GM21576 (cell line): ENCODE measurements around the gene MGAT3.
"Not testable (repeated sequence)": the region's sequence is repeated elsewhere in the genome, so short reads cannot be mapped to it uniquely, and the experiment has no call there.

Experiments used
- ATAC-seq: cut with Tn5 transposase; IDR thresholded peaks from one replicate; pipeline ENCODE4 v1.9.1; 2021; ENCODE audit warnings: mild to moderate bottlenecking, moderate library complexity; ENCODE audit not compliant: unreplicated experiment

Gene MGAT3, protein sequence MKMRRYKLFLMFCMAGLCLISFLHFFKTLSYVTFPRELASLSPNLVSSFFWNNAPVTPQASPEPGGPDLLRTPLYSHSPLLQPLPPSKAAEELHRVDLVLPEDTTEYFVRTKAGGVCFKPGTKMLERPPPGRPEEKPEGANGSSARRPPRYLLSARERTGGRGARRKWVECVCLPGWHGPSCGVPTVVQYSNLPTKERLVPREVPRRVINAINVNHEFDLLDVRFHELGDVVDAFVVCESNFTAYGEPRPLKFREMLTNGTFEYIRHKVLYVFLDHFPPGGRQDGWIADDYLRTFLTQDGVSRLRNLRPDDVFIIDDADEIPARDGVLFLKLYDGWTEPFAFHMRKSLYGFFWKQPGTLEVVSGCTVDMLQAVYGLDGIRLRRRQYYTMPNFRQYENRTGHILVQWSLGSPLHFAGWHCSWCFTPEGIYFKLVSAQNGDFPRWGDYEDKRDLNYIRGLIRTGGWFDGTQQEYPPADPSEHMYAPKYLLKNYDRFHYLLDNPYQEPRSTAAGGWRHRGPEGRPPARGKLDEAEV

DNA sequence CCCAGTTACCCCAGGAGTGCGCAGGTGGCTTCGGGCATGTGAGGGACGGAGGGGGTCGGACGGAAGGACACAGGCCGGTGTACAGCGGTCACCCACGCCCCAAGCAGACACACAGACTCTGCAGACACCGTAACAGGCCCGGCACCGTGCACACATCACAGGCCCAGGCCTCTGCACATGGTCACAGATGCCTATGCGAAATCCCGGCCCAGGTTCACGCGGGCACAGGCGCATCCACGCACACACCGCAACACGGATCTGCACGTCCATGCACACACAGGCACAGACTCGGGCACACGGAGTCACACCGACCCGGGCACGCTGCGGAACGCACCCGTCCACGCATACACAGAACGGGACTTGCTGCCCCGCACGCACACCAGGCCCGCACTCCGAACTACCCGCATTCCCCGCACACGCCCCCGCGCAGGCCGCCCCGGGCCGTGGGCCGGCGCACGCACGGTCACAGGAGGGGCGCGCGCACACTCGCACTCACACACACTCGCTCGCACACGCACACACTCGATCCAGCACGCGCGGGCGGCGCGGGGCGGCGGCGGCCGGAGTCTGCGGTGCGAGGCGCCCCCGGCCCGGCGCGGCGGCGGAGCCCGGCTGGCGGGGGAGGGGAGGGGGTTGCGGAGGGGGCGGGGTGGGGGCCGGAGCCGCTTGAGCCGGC lies at the start of gene MGAT3:
TSS of gene MGAT3 (plus strand) at position 491 of the 676 bp plus-strand sequence. CDS start 30,336 bp downstream, outside the sequence.
- ATAC-seq: no peak

DNA sequence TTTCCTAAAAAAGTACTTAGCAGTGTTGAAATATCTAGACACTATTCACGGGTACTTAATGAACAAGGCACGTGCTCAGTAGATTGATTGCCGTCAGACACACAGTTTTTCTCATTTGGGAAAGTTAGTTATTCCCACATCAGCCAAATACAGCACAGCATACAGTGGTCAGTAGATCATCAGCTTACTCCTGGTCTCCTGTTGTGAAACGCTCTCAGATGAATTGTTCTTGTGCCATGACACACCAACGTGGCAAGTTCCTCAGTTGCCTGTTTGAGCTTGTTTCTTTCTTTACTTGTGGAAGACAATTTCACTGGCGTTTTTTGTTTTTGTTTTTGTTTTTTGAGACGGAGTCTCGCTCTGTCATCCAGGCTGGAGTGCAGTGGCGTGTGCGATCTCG lies 48.6 kb upstream of the MGAT3 start:
- ATAC-seq: no peak

DNA sequence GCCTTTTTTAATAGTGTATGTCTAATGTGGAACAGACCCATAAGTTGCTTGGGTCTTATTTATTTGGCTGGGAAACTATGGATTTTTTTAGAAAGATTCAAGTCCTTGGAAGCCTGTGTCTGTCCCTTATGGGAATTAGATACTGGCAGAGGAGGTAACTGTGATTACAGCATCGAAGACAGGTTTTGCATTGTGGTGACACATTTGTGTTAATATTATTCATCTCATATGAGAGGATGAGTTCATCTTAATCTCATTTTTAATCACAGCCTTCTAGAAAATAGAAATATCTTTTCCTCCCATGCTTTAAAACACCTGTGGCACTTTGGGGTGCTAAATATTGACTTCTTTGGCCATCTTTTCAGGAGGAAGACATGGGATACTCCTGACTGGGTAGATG lies 48.0 kb upstream of the MGAT3 start:
- no peak for ATAC-seq

DNA sequence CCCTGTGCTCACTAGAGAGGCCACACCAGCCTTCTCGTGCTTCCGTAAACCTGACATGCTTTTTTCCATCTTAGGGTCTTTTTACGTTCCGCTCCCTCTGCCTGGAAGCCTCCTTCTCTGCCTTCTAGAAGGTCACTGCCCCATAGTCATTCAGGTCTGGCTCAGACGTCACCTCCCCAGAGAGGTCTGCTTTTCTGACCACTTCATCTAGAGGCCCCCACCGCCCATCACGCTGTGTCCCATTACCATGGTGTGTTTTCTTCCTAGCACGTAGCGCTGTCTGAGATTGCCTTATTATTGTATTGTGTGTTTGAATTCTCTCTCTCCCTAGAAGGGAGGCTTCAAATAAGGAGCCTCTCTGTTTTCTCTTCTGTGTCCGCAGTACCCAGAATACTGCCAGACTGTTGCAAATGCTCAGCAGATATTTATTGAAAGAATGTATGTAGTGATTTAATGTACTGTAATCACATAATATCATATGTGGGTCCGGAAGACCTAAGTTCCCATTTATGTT lies 47.2 kb upstream of the MGAT3 start:
- no peak for ATAC-seq

DNA sequence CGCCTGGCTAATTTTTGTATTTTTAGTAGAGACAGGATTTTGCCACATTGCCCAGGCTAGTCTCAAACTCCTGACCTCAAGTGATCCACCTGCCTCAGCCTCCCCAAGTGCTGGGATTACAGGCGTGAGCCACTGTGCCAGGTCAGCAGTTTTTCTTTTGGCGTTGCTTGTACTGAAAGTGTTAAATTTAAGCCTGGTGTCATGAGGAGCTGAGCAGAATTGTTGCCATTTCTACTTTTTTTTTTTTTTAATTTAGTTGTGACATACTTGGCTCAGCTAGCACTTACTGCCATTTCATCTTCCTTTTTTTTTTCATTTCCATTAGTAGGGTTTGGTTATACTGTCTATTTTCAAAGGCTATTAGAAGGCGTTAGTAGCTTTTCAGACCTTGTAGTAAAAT lies 46.5 kb upstream of the MGAT3 start:
- no peak for ATAC-seq

DNA sequence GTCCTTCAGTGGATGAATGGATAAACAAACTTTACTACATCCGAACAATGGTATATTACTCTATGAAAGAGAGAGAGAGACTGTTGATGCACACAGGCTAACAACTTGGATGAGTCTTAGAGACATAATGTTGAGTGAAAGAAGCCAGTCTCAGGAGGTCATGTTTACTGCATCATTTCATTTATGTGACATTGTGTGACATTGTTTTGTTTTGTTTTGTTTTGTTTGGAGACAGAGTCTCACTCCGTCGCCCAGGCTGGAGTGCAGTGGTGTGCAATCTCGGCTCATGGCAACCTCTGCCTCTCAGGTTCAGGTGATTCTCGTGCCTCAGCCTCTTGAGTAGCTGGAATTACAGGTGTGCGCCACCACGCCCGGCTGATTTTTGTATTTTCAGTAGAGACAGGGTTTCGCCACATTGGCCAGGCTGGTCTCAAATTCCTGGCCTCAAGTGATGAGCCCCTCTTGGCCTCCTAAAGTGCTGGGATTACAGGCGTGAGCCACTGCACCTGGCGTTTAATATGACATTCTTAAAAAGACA lies 44.9 kb upstream of the MGAT3 start:
- ATAC-seq: not testable (repeated sequence)

DNA sequence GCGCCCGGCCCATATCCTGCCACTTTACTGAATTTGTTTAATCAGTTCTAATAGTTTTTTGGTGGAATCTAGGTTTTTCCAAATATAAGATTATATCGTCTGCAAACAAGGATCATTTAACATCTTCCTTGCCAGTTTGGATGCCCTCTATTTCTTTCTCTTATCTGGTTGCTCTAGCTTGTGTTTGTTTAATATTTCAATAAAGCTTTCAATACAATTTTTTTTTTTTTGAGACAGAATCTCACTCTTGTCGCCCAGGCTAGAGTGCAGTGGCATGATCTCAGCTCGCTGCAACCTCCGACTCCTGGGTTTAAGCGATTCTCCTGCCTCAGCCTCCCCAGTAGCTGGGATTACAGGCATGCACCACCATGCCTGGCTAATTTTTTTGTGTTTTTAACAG lies 43.6 kb upstream of the MGAT3 start:
- not testable (repeated sequence) for ATAC-seq

DNA sequence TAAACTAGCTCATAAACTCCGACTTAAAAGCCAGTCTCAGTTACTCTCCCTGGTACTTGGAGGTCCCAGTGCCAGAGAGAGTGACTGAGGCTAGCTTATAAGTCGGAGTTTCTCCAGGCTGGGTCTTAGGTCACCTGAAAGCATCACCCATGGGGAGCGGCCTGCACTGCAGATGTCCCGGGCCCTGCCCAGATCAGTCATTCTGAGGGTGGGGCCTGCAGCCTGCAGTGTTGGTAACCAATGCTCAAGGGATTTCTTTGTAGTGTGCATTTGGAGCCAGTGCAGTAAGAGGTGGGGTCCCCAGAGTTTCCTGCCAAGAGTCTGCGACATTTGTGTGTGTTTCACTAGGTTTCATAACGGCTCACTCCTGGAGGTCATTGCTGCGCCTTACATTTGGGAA lies 42.4 kb upstream of the MGAT3 start:
- ATAC-seq: no peak

DNA sequence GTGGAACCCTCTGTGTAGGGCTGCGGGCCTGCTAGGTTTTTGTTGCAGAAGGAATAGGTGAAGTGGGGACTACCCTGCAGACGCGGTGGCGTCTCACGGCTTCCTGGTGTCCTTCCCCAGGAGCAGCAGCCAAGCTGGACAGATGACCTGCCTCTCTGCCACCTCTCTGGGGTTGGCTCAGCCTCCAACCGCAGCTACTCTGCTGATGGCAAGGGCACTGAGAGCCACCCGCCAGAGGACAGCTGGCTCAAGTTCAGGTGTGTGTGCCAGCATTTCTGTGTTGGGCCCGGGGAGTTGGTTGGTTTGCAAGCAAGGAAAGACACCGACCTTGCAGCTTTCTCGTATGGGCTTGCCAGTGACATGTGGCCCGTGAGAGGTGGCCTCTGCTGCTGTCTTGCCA lies 41.9 kb upstream of the MGAT3 start:
- ATAC-seq: no peak

DNA sequence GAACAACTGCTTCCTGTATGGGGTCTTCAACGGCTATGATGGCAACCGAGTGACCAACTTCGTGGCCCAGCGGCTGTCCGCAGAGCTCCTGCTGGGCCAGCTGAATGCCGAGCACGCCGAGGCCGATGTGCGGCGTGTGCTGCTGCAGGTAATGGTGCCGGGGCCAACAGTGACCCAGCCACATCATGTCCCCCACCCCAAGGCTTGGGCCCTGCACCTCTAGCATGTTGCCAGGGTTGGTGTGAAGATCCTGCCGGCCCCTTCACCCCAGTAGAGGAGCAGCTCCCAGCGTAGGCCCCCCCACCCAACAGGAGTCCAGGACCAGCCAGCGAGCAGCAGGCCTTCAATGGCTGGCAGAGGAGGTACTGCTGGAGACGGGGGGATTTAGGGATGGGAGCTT lies 41.3 kb upstream of the MGAT3 start:
- no peak for ATAC-seq

DNA sequence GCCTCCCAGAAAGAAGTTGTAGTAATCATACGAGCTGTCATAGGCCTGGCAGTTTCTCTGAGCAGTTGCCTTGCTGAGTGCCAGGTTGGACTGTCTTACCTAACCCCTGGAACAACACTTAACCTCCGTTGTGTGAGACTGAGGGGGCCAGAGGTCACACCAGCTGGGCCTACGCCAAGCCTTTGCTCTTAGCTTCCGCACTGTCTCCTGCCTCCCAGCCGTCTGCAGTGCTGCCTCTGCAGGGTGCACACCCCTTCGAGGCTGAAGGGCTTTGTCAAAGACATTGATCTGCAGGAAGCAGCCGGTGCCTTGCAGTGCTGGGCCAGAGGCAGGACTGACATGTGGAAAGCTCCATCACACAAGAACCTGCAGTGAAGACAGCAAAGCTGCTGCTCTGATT lies 40.5 kb upstream of the MGAT3 start:
- ATAC-seq: no peak

DNA sequence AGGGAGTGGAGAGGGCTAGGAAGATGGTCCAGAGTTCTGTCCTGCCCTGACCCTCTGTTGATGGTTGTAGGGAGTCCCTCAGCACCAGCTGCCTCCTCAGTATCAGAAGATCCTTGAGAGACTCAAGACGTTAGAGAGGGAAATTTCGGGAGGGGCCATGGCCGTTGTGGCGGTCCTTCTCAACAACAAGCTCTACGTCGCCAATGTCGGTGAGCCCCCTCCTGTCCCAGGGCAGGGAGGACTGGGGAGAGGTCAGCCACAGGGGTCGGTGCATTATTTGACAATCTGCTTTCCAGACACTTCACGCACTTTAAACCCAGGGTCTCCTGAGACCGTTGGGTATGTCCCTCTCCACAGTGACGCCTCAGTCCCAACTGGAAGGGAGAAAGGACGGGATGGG lies 39.2 kb upstream of the MGAT3 start:
- no peak for ATAC-seq

DNA sequence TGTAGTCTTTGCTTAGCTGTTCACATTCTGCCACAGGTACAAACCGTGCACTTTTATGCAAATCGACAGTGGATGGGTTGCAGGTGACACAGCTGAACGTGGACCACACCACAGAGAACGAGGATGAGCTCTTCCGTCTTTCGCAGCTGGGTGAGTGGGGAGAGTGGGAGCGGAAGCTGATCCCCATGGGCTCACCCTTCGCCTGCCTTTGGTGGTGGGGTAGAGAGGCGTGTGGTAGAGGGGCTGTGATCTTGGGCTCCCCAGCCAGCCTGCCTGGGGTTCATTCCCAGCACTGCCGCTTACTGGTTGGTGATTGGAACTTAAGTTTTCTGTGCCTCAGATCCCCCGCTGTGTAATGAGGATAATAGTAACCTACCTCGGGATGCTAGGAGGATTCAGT lies 38.1 kb upstream of the MGAT3 start:
- ATAC-seq: no peak

DNA sequence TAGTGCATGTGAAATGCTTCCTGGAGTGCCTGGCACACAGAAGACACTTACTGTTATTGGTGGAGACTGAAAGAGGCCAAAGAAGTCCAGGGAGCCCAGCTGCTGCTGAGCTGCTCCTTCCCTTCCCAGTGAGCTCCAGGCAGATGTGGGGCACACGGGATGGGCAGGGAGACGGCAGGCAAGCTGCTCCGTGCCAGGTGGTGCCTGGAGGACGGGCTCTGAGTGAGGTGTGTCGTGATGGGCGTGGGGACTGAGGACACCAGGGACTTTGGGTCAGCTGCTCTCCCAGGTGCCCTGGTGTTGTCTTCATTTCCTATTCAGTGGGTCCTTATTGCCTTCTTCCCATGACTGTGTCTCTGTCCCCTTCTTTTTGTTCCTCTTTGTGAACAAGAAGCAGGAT lies 37.7 kb upstream of the MGAT3 start:
- no peak for ATAC-seq

DNA sequence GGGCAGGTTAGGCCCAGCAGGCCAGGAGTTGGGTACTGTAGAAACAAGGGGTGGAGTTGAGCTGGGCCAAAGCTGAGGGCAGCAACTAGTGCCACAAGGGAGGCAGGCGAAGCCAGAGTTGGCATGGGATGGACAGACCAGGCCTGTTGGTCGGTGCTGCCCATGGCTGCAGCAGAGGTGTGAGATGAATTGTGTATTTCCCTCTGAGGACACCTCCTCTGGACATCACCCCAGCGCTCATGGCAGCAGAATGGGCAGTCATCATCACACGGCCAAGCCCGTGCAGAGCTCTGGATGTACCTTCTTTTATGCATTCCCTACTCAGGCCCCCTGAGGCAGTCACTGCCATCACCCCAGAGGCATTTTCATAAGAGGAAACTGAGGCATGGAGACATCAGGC lies 36.9 kb upstream of the MGAT3 start:
- ATAC-seq: no peak

DNA sequence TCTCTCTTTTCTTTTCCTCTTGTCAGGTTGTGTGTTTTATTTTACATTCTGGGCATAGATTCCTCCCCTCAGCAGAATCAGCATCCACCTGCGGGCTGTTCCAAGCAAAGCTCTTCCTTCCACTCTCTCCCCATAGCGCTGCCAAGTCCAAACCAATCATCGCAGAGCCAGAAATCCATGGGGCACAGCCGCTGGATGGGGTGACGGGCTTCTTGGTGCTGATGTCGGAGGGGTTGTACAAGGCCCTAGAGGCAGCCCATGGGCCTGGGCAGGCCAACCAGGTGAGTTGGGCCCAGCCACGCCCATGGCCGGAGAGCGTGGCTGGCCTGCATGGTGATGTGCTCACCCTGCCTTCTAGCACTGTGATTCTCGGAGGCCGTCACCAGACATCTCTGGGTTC lies 35.1 kb upstream of the MGAT3 start:
- no peak for ATAC-seq

DNA sequence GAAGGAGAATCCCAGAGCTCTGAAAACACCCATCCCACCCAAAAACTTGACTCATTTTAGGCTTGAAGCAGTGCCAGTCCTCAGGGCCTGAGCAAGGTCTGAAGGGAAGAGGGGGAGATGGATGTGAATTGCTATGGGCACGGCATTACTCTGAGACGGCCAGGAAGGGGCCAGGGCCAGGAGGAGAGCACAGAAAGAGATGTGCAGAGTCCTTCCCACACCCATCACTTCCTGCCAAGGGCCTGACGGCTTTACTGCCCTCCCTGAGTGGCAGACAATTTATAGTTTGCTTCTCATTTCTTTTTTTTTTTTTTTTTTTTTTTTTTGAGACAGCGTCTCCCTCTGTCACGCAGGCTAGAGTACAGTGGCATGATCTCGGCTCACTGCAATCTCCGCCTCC lies 34.7 kb upstream of the MGAT3 start:
- no peak for ATAC-seq

DNA sequence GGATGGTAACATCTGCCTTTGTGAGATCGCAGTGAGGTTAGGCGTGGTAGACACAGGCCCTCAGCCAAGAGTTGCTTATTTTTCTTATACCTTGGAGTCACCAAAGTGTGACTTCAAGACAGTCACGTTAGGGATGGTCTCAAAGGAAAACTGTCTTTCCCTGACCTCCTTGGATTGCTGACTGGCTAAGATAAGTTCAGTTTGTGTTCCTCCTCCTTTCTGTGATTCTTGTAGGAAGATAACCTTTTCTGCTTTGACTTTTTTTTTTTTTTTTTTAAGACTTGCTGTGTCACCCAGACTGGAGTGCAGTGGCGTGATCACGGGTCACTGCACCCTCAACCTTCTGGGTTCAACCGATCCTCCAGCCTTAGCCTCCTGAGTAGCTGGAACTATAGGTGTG lies 34.1 kb upstream of the MGAT3 start:
- no peak for ATAC-seq

DNA sequence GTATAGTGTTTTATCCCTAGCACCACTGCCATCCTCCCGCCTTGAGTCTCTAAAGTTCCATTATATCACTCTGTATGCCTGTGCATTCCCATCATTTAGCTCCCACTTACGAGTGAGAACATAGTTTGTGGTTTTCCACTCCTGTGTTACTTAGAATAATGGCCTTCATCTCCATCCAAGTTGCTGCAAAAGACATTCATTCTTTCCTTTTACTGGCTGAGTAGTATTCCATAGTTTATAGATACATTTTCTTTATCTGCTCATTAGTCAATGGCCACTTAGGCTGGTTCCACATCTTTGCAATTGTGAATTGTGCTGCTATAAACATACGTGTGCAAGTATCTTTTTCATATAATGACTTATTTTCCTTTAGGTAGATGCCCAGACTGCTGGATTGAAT lies 32.8 kb upstream of the MGAT3 start:
- no peak for ATAC-seq

DNA sequence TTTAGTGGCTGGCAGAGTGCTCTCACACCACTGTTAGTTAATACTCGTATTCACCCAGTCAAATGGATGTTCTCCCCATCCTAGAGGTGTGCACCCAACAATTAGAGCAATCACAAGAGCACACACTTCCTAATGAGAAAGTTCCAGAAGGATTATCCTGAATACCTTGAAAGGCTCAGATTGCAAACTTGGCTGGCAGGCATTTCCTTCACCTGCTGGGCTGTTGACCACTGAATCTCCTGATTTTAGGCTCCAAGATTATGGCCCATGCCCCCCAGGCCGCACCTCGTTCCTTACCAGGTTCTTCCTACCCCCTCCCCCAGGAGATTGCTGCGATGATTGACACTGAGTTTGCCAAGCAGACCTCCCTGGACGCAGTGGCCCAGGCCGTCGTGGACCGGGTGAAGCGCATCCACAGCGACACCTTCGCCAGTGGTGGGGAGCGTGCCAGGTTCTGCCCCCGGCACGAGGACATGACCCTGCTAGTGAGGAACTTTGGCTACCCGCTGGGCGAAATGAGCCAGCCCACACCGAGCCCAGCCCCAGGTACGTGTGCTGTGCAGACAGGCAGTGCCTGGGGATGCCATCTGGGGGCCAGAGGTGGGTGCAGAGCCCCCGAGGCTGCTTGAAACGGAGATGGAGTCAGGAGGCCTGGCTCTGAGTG lies 30.3 kb upstream of the MGAT3 start:
- no peak for ATAC-seq
